GM12801 (cell line): ENCODE measurements around the gene MOK.

Source experiments
- TF ChIP-seq, protein P1 (sequence below): IDR thresholded peaks from one replicate; pipeline ENCODE4 v1.5.1; 2011; ENCODE audit warnings: control low read depth; ENCODE audit not compliant: insufficient read length; ENCODE audit errors: extremely low read depth

Gene MOK

DNA sequence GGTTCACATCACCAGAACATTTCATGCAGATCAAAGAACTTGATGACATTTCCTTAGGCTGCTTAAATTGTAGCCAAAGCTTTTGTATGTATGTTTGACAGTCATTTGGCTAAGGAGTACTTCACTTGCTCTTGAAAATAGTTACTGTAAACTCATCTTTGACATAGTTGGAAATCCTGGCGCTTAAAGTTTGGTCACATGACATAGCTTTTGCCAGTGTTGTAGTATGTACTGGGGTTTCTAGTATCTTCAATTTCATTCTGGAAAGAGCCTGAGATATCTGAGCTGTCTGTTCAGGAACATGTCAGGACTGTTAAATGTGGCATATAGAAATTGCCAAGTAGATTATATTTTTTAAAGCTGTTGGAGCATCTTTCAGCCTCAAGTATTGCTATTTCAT, 109.5 kb downstream of the MOK start:
- TF ChIP-seq, protein P1, sequence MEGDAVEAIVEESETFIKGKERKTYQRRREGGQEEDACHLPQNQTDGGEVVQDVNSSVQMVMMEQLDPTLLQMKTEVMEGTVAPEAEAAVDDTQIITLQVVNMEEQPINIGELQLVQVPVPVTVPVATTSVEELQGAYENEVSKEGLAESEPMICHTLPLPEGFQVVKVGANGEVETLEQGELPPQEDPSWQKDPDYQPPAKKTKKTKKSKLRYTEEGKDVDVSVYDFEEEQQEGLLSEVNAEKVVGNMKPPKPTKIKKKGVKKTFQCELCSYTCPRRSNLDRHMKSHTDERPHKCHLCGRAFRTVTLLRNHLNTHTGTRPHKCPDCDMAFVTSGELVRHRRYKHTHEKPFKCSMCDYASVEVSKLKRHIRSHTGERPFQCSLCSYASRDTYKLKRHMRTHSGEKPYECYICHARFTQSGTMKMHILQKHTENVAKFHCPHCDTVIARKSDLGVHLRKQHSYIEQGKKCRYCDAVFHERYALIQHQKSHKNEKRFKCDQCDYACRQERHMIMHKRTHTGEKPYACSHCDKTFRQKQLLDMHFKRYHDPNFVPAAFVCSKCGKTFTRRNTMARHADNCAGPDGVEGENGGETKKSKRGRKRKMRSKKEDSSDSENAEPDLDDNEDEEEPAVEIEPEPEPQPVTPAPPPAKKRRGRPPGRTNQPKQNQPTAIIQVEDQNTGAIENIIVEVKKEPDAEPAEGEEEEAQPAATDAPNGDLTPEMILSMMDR = no peak

DNA sequence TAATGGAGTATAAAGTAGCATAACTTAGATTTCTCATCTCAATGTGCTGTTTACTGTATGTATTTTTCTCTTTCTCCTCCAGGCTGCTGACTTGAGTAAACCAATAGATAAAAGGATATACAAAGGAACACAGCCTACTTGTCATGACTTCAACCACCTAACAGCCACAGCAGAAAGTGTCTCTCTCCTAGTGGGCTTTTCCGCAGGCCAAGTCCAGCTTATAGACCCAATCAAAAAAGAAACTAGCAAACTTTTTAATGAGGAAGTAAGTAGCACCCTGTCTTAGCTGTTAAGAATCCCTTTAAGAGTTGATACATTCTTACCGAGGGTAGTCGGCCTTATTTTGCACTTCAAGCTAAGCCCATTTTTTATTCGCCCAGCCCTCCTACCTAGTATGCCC, 110.1 kb downstream of the MOK start:
- TF ChIP-seq, protein P1 = no peak

DNA sequence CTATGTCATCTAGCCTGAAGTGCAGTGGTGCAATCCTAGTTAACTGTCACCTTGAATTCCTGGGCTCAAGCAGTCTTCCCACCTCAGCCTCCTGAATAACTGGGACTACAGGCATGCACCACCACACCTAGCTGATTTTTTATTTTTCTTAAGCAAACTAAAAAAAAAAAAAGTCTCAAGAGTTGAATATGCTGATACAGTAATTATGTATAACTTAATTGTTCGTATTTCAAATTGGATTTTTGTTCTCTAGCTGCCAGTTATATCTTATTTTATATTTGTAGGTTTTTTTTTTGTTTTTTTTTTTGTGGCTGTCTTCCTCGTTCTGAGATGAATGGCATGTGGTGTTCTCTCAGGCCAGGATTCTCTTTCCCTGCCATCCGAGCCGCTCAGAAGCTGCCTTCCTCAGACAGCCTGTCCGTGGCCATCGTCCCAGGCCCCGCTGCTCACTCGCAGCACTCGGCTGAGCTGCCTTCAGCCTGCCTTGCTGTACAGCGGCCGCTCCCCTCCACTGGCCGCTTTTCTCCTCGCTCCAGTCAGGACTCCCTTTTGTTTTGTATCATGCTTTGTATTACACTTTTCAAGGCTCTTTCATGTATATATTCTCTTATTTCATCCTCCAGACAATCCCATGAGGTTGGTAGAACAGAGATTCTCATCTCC, 112.0 kb downstream of the MOK start:
- TF ChIP-seq, protein P1 = no peak

DNA sequence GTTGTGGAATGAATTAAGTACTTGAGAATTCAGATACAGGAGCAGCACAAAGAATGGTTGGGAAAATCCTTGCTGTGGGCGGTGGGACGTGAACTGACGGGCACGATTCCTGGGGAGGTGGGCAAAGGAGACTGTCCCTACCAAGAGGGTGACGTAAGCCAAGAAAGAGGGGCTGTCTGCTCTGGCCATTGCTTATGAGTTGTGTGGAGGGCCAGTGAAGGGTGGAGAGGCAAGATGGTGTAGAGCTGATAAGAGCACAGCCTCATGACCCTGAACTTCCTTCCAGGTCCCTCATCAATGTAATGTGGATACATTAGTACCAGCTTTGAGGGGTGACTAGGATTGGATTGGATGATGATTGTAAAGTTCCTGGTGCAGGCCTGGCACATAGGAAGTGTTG, 115.1 kb downstream of the MOK start:
- TF ChIP-seq, protein P1 = no peak

DNA sequence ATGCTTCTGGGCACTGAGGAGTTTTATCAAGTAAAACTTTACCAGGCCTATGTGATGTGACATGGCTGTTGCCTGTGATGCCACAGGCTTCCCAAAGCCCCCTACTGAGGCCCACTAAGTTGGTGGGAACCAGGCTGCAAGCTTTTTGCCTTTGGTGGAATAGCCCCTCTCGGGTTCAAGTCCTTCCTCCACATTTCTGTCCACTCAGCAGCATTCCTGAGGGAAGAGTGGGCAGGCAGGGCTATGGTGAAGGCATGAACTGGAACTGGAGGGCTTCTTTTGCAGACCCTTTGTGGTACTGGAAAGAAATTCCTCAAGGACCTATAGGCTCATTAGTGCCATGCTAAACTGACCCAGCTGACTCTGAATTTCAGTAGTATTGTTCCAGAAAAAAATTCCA, 116.8 kb downstream of the MOK start:
- TF ChIP-seq, protein P1 = no peak

DNA sequence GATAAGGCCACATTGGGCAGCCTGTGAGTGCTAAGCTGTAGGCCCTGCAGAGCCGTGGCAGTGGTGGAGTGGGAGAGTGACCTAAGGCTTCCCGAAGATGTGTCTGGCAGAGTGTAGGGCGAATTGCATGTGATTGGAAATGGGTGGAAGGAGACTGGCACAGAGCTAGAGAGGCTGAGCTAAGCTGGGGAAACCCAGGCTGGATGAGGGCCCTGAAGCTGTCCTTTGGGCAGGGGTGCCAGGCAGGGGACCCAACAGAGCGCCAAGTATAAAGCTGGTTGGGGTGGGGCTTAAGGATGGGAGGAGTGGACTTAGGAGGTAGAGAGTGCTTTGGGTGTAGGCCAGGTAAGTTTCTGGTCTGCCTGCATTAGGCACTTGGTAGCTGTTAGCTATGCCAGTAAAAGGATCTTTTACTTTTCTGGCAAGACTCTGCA, 117.4 kb downstream of the MOK start:
- TF ChIP-seq, protein P1 = no peak

DNA sequence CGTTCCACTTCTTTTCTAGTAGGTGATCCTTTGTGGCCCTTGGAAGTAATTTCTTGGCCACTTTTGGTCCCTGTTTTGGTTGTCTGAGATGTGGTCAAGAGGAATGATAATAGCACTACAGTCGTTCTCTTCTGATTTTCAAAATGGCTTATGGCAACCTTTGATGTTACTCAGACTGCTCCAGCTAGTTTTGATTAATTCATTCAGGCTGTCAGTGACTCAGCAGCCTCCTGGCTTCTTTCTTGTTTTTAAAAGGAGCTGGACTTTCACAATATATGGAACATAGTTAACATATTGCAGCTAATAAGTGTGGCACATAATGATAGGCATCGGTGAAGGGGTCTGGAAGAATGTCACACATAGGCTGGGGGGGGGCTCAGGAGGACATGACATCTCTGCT, 117.9 kb downstream of the MOK start:
- TF ChIP-seq, protein P1 = no peak

DNA sequence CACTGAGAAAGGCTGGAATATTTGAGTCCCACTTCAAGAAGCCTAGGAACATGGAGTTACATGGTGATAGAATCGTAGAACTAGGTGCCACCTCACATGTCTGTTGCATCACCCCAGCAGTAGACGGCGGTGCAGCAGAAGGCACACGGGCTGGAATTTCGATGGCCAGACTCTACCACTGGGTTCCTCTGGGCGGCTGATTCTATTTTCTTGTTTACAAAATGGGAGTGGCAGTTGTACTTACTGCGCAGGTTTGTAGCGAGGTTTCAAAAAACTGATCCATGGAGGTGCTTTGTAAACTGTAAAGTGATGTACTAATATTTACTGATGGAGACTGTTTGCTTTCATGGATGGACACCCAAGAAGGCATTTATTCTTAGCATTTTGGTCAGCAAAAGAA, 119.6 kb downstream of the MOK start:
- TF ChIP-seq, protein P1 = no peak
